Adrenal gland (tissue), 5 donors: ENCODE data around the gene C16orf82.

Experiments
- POLR2A ChIP-seq, 2 donors: fragments of 450-650 bp; IDR thresholded peaks; one replicate each; pipeline ENCODE4 v1.6.1; 2017; ENCODE audit warnings: antibody characterized with exemption in 2 of 2, mild to moderate bottlenecking in 2 of 2, moderate library complexity in 1 of 2
- TF ChIP-seq, protein P1 (sequence below), 6 experiments: fragments of 450-650 bp in 4 of 6; fragments of 200-600 bp in 2 of 6; sonication (generic) in 1 of 6; IDR thresholded peaks; 1 replicate in 5 of 6; 2 replicates in 1 of 6; pipeline versions ENCODE4 v1.5.1 to v1.8.0; 2016 to 2021; ENCODE audit warnings: antibody characterized with exemption in 6 of 6, mild to moderate bottlenecking in 2 of 6, moderate library complexity in 1 of 6
- donor health status: DM: no; HTN: no; CAD: no.

DNA sequence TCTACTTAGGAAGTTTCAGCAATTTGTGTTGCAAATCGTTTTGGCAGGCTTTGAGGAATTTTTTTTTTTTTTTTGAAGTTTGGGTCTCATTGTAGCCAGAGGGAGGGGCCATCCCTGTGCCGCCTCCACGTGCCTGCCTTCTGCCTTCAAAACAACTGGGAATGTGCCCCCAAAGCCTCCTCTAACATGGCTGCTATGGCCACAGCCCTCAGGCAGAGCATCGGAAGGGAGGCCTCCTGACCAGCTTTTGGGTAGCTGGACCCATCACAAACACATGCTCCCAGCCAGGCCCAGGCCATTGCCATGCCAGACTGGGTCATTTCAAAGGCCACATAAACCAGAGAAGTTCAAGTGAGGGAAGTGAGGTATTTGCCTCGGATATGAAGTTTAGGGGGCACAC lies 21.5 kb downstream of the C16orf82 start:
- TF ChIP-seq, protein P1, sequence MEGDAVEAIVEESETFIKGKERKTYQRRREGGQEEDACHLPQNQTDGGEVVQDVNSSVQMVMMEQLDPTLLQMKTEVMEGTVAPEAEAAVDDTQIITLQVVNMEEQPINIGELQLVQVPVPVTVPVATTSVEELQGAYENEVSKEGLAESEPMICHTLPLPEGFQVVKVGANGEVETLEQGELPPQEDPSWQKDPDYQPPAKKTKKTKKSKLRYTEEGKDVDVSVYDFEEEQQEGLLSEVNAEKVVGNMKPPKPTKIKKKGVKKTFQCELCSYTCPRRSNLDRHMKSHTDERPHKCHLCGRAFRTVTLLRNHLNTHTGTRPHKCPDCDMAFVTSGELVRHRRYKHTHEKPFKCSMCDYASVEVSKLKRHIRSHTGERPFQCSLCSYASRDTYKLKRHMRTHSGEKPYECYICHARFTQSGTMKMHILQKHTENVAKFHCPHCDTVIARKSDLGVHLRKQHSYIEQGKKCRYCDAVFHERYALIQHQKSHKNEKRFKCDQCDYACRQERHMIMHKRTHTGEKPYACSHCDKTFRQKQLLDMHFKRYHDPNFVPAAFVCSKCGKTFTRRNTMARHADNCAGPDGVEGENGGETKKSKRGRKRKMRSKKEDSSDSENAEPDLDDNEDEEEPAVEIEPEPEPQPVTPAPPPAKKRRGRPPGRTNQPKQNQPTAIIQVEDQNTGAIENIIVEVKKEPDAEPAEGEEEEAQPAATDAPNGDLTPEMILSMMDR (IDR thresholded peaks at IDR 0.05), result no peak
- no peak for TF ChIP-seq POLR2A (IDR thresholded peaks at IDR 0.05)
